ENCODE data around the gene CADPS2. TPM values are rescaled to one million over a fixed set of nuclear protein-coding genes. Genes with fewer than 3 reads are reported as not detected.

Gene CADPS2
- total RNA-seq, 1 donor, result 27.2 TPM

GRCh38 chr7:122858320-122858719 lies 27.9 kb downstream of the CADPS2 start:
- no peak overlapping the region for H3K4me3 ChIP-seq (ENCODE audit: low read depth, low read length)
- DNase-seq (ENCODE audit: low read depth), result no peak
- no peak for TF ChIP-seq CTCF (IDR thresholded peaks at IDR 0.05; ENCODE audit: insufficient read depth, low read depth, low read length)

GRCh38 chr7:122850528-122850927 lies 35.7 kb downstream of the CADPS2 start:
- DNase-seq (ENCODE audit: low read depth), result no peak
- no peak for TF ChIP-seq CTCF (IDR thresholded peaks at IDR 0.05; ENCODE audit: insufficient read depth, low read depth, low read length)
- no peak overlapping the region for H3K4me3 ChIP-seq (ENCODE audit: low read depth, low read length)

- no peak overlapping the region for H3K4me3 ChIP-seq (ENCODE audit: low read depth, low read length)
- TF ChIP-seq CTCF (IDR thresholded peaks at IDR 0.05; ENCODE audit: insufficient read depth, low read depth, low read length), result no peak
- DNase-seq (ENCODE audit: low read depth), result no peak
These were observed 36.3 kb downstream of the CADPS2 start for GRCh38 chr7:122849957-122850328.

GRCh38 chr7:122849322-122849956 lies 36.8 kb downstream of the CADPS2 start:
- H3K4me3 ChIP-seq (ENCODE audit: low read depth, low read length), result no peak overlapping the region
- no peak for TF ChIP-seq CTCF (IDR thresholded peaks at IDR 0.05; ENCODE audit: insufficient read depth, low read depth, low read length)
- DNase-seq (ENCODE audit: low read depth), result no peak

- no peak for TF ChIP-seq CTCF (IDR thresholded peaks at IDR 0.05; ENCODE audit: insufficient read depth, low read depth, low read length)
- no peak for DNase-seq (ENCODE audit: low read depth)
- H3K4me3 ChIP-seq (ENCODE audit: low read depth, low read length), result no peak overlapping the region
These were observed 38.3 kb downstream of the CADPS2 start for GRCh38 chr7:122847871-122848473.

GRCh38 chr7:122846591-122846990 lies 39.7 kb downstream of the CADPS2 start:
- DNase-seq (ENCODE audit: low read depth), result no peak
- no peak overlapping the region for H3K4me3 ChIP-seq (ENCODE audit: low read depth, low read length)
- no peak for TF ChIP-seq CTCF (IDR thresholded peaks at IDR 0.05; ENCODE audit: insufficient read depth, low read depth, low read length)

GRCh38 chr7:122845286-122845685 lies 41.0 kb downstream of the CADPS2 start:
- TF ChIP-seq CTCF (IDR thresholded peaks at IDR 0.05; ENCODE audit: insufficient read depth, low read depth, low read length), result no peak
- no peak overlapping the region for H3K4me3 ChIP-seq (ENCODE audit: low read depth, low read length)
- no peak for DNase-seq (ENCODE audit: low read depth)
